WERI-Rb-1 (cell line): ENCODE measurements around the gene DOK6.

Experiments used
- DNase-seq: peaks from one replicate; pipeline ENCODE4 v3.0.0-alpha.2; 2020
- H3K27ac ChIP-seq: fragments of 250-450 bp; sonication (Bioruptor Pico); 2 replicates; pipeline ENCODE4 v1.5.1; 2020; ENCODE audit warnings: mild to moderate bottlenecking, moderate library complexity
- H3K27me3 ChIP-seq: fragments of 250-450 bp; sonication (Bioruptor Pico); 2 replicates; pipeline ENCODE4 v1.5.1; 2021; ENCODE audit warnings: mild to moderate bottlenecking, low read depth, moderate library complexity; ENCODE audit not compliant: insufficient read depth, severe bottlenecking
- H3K36me3 ChIP-seq: fragments of 250-450 bp; sonication (Bioruptor Pico); 2 replicates; pipeline ENCODE4 v1.5.1; 2020; ENCODE audit warnings: mild to moderate bottlenecking, moderate library complexity
- H3K4me3 ChIP-seq: 2 replicates; pipeline ENCODE4 v1.5.1; 2011; ENCODE audit warnings: low read depth, mild to moderate bottlenecking, control low read depth, low read length
- H3K9me3 ChIP-seq: fragments of 250-450 bp; sonication (Bioruptor Pico); 2 replicates; pipeline ENCODE4 v1.5.1; 2021; ENCODE audit warnings: mild to moderate bottlenecking, moderate library complexity; ENCODE audit not compliant: severe bottlenecking
- CTCF ChIP-seq: IDR thresholded peaks from 2 replicates; pipeline ENCODE4 v1.5.1; 2011; ENCODE audit warnings: low read depth, mild to moderate bottlenecking, control low read depth, inconsistent platforms, low read length

The DOK6 gene

GRCh38 chr18:69720422-69720821, 319.7 kb downstream of the DOK6 start:
- H3K27ac ChIP-seq: no peak overlapping the region
- DNase-seq: no peak
- no peaks in the 10 kb centered on the region for H3K36me3 ChIP-seq
- no peaks in the 10 kb centered on the region for H3K9me3 ChIP-seq
- no peaks in the 10 kb centered on the region for H3K27me3 ChIP-seq
- TF ChIP-seq CTCF: no peak
- no peak overlapping the region for H3K4me3 ChIP-seq

GRCh38 chr18:69723434-69723833, 322.7 kb downstream of the DOK6 start:
- DNase-seq: no peak
- H3K9me3 ChIP-seq: no peaks in the 10 kb centered on the region
- no peak overlapping the region for H3K27ac ChIP-seq
- no peak for TF ChIP-seq CTCF
- H3K4me3 ChIP-seq: no peak overlapping the region
- H3K27me3 ChIP-seq: no peaks in the 10 kb centered on the region
- no peaks in the 10 kb centered on the region for H3K36me3 ChIP-seq

- no peak for TF ChIP-seq CTCF
- Histone ChIP-seq H3K27ac (no peak overlapping the region), H3K4me3 (no peak overlapping the region), H3K9me3 (no peaks in the 10 kb centered on the region), H3K36me3 (no peaks in the 10 kb centered on the region), H3K27me3 (no peaks in the 10 kb centered on the region)
- DNase-seq: no peak
Observed at GRCh38 chr18:69725009-69725408, 324.3 kb downstream of the DOK6 start.

- no peak for DNase-seq
- no peak for TF ChIP-seq CTCF
- H3K9me3 ChIP-seq: no peaks in the 10 kb centered on the region
- H3K27me3 ChIP-seq: no peaks in the 10 kb centered on the region
- H3K4me3 ChIP-seq: no peak overlapping the region
- H3K36me3 ChIP-seq: no peaks in the 10 kb centered on the region
- no peak overlapping the region; the same call in 1 of the 2 replicates for H3K27ac ChIP-seq
Observed at GRCh38 chr18:69725855-69726508, 325.3 kb downstream of the DOK6 start.

- H3K9me3 ChIP-seq: no peaks in the 10 kb centered on the region
- H3K27me3 ChIP-seq: no peaks in the 10 kb centered on the region
- peak; percentile 59 for DNase-seq
- no peaks in the 10 kb centered on the region for H3K36me3 ChIP-seq
- H3K27ac ChIP-seq: peak overlapping the region; percentile 85
- no peak for TF ChIP-seq CTCF
- peak overlapping the region; percentile 23 for H3K4me3 ChIP-seq
Observed at GRCh38 chr18:69727912-69728572, 327.4 kb downstream of the DOK6 start.
